WTC11 (cell line): Measurements from ENCODE around the gene CCDC6. TPM values are rescaled to one million over a fixed set of nuclear protein-coding genes. Genes with fewer than 3 reads are reported as not detected.

ENCODE experiments used
- ATAC-seq: fragments of 200-7000 bp; cut with Tn5 transposase; 2 replicates; pipeline ENCODE4 v1.10.0; 2021; ENCODE audit warnings: mild to moderate bottlenecking, moderate library complexity
- CTCF ChIA-PET: fragments of 300-600 bp; sonication (Branson Sonifier 250); formaldehyde crosslinking; loops from one replicate; lab custom pipeline; 2021; ENCODE audit warnings: antibody characterized with exemption; lab: Charles Lee
- POLR2A ChIA-PET: fragments of 350-600 bp; sonication (Branson Sonifier 250); formaldehyde crosslinking; loops from one replicate; lab custom pipeline; 2021; ENCODE audit warnings: antibody characterized with exemption; lab: Charles Lee
- DNase-seq: peaks from one replicate; pipeline ENCODE4 v3.0.0; 2021; ENCODE audit warnings: low spot score
- H3K27ac Mint-ChIP-seq: 2 replicates; pipeline ENCODE4 v1.8.0; 2021; ENCODE audit warnings: mixed read lengths
- H3K27me3 Mint-ChIP-seq: 2 replicates; pipeline ENCODE4 v1.8.0; 2021; ENCODE audit warnings: low read depth, mild to moderate bottlenecking, moderate library complexity, mixed read lengths
- H3K36me3 Mint-ChIP-seq: 2 replicates; pipeline ENCODE4 v1.8.0; 2021; ENCODE audit warnings: mixed read lengths
- H3K4me1 Mint-ChIP-seq: 2 replicates; pipeline ENCODE4 v1.8.0; 2022; ENCODE audit warnings: mixed read lengths
- H3K4me3 Mint-ChIP-seq: 2 replicates; pipeline ENCODE4 v1.8.0; 2021; ENCODE audit warnings: mild to moderate bottlenecking, moderate library complexity, mixed read lengths
- H3K9me3 Mint-ChIP-seq: 2 replicates; pipeline ENCODE4 v1.8.0; 2021; ENCODE audit warnings: mixed read lengths
- AR ChIP-seq: fragments of 250-450 bp; sonication (Bioruptor Pico); IDR thresholded peaks from 2 replicates; pipeline ENCODE4 v1.9.0; 2021; ENCODE audit warnings: mild to moderate bottlenecking
- ARID4B ChIP-seq: sonication (generic); formaldehyde crosslinking; IDR thresholded peaks from 2 replicates; pipeline ENCODE4 v1.8.0; 2023; ENCODE audit warnings: missing genetic modification reagents, mild to moderate bottlenecking, borderline replicate concordance
- ATF6 ChIP-seq: sonication (generic); formaldehyde crosslinking; IDR thresholded peaks from 2 replicates; pipeline ENCODE4 v1.8.1; 2023; ENCODE audit warnings: mild to moderate bottlenecking, missing genetic modification reagents
- CREB1 ChIP-seq: sonication (generic); formaldehyde crosslinking; IDR thresholded peaks from 2 replicates; pipeline ENCODE4 v1.8.0; 2023; ENCODE audit warnings: mild to moderate bottlenecking, missing genetic modification reagents
- CREM ChIP-seq: sonication (generic); formaldehyde crosslinking; IDR thresholded peaks from 2 replicates; pipeline ENCODE4 v1.8.1; 2022; ENCODE audit warnings: mild to moderate bottlenecking, missing genetic modification reagents, moderate library complexity
- E2F5 ChIP-seq: sonication (generic); formaldehyde crosslinking; IDR thresholded peaks from 2 replicates; pipeline ENCODE4 v1.8.1; 2022; ENCODE audit warnings: mild to moderate bottlenecking, moderate library complexity, missing genetic modification reagents
- ELF4 ChIP-seq: sonication (generic); formaldehyde crosslinking; IDR thresholded peaks from 2 replicates; pipeline ENCODE4 v1.8.1; 2022; ENCODE audit warnings: low read depth, mild to moderate bottlenecking, moderate library complexity, missing genetic modification reagents
- GABPB1 ChIP-seq: sonication (generic); formaldehyde crosslinking; IDR thresholded peaks from 2 replicates; pipeline ENCODE4 v1.8.1; 2023; ENCODE audit warnings: mild to moderate bottlenecking, missing genetic modification reagents
- HMGXB4 ChIP-seq: sonication (generic); formaldehyde crosslinking; IDR thresholded peaks from 2 replicates; pipeline ENCODE4 v1.8.1; 2023; ENCODE audit warnings: mild to moderate bottlenecking, moderate library complexity, missing genetic modification reagents
- KAT7 ChIP-seq: sonication (generic); formaldehyde crosslinking; IDR thresholded peaks from 2 replicates; pipeline ENCODE4 v1.8.1; 2023; ENCODE audit warnings: missing genetic modification reagents, mild to moderate bottlenecking, borderline replicate concordance
- MAX ChIP-seq: sonication (generic); formaldehyde crosslinking; IDR thresholded peaks from 2 replicates; pipeline ENCODE4 v1.8.0; 2022; ENCODE audit warnings: mild to moderate bottlenecking, missing genetic modification reagents
- NR3C1 ChIP-seq: sonication (generic); formaldehyde crosslinking; conservative IDR thresholded peaks from 2 replicates; pipeline ENCODE4 v1.8.1; 2023; ENCODE audit warnings: low read depth, mild to moderate bottlenecking, missing genetic modification reagents
- RORB ChIP-seq: fragments of 250-450 bp; sonication (Bioruptor Pico); IDR thresholded peaks from 2 replicates; pipeline ENCODE4 v1.9.0; 2021; ENCODE audit warnings: mild to moderate bottlenecking
- ZBTB21 ChIP-seq: sonication (generic); formaldehyde crosslinking; IDR thresholded peaks from 2 replicates; pipeline ENCODE4 v1.8.1; 2023; ENCODE audit warnings: mild to moderate bottlenecking, missing genetic modification reagents, borderline replicate concordance
- ZNF281 ChIP-seq: sonication (generic); formaldehyde crosslinking; IDR thresholded peaks from 2 replicates; pipeline ENCODE4 v1.8.0; 2023; ENCODE audit warnings: mild to moderate bottlenecking, missing genetic modification reagents
- ZNF512 ChIP-seq: sonication (generic); formaldehyde crosslinking; IDR thresholded peaks from 2 replicates; pipeline ENCODE4 v1.8.1; 2022; ENCODE audit warnings: missing genetic modification reagents, borderline replicate concordance
- ZNF671 ChIP-seq: fragments of 250-450 bp; sonication (Bioruptor Pico); IDR thresholded peaks from 2 replicates; pipeline ENCODE4 v1.8.0; 2021; ENCODE audit warnings: mild to moderate bottlenecking
- total RNA-seq: library from RNA; stranded (reverse); gene quantifications from 3 replicates; pipeline ENCODE4 v1.2.3, GENCODE V29; 2021

CCDC6 gene
- total RNA-seq, 1 experiment from 2014 or later, result 55.2 TPM

GRCh38 chr10:59878289-59878688 is 28.1 kb downstream of the CCDC6 start (continued):
- no peak for TF ChIP-seq ATF6 (CRISPR knock-in tag)

- DNase-seq, result no peak
- ChIA-PET CTCF (interaction anchor here (0.8 kb wide), 1 partner anchor 29 kb away, joined by 3 read pairs; the partner anchor contains the start of gene CCDC6), POLR2A (interaction anchor here (0.7 kb wide), 1 partner anchor 31 kb away, joined by 4 read pairs; no protein-coding TSS in a partner anchor)
- Mint-ChIP-seq H3K4me1 (peaks cover 81% of the 10 kb centered on the region), H3K9me3 (no peaks in the 10 kb centered on the region), H3K27ac (peak overlapping the region; percentile 14; the same call in 1 of the 2 replicates), H3K27me3 (no peaks in the 10 kb centered on the region), H3K4me3 (no peak overlapping the region), H3K36me3 (no peaks in the 10 kb centered on the region)
- no peak for TF ChIP-seq GABPB1 (CRISPR knock-in tag)
- no peak for TF ChIP-seq HMGXB4 (CRISPR knock-in tag)
- TF ChIP-seq CREB1 (CRISPR knock-in tag), result no peak
- no peak for TF ChIP-seq MAX (CRISPR knock-in tag)
- no peak for TF ChIP-seq RORB
- TF ChIP-seq NR3C1 (CRISPR knock-in tag), result no peak
- no peak for TF ChIP-seq ZNF671
- no peak for TF ChIP-seq ELF4 (CRISPR knock-in tag)
- TF ChIP-seq E2F5, result no peak
- TF ChIP-seq CREM, result no peak
- TF ChIP-seq ZNF512 (CRISPR knock-in tag), result no peak
- TF ChIP-seq AR (CRISPR knock-in tag), result no peak
- no peak for TF ChIP-seq ZNF281 (CRISPR knock-in tag)
- TF ChIP-seq KAT7, result no peak
- TF ChIP-seq ZBTB21 (CRISPR knock-in tag), result no peak
- TF ChIP-seq ARID4B (CRISPR knock-in tag), result no peak
- no peak for ATAC-seq
These were observed 29.1 kb downstream of the CCDC6 start for GRCh38 chr10:59877191-59877671.
